HG03095 (cell line): Measurements from ENCODE around the gene SHLD2.
"Not testable (repeated sequence)": the region's sequence is repeated elsewhere in the genome, so short reads cannot be mapped to it uniquely, and the experiment has no call there.

Source experiments
- ATAC-seq: cut with Tn5 transposase; IDR thresholded peaks from one replicate; pipeline ENCODE4 v1.9.1; 2021; ENCODE audit warnings: moderate library complexity; ENCODE audit not compliant: unreplicated experiment

Gene SHLD2, protein sequence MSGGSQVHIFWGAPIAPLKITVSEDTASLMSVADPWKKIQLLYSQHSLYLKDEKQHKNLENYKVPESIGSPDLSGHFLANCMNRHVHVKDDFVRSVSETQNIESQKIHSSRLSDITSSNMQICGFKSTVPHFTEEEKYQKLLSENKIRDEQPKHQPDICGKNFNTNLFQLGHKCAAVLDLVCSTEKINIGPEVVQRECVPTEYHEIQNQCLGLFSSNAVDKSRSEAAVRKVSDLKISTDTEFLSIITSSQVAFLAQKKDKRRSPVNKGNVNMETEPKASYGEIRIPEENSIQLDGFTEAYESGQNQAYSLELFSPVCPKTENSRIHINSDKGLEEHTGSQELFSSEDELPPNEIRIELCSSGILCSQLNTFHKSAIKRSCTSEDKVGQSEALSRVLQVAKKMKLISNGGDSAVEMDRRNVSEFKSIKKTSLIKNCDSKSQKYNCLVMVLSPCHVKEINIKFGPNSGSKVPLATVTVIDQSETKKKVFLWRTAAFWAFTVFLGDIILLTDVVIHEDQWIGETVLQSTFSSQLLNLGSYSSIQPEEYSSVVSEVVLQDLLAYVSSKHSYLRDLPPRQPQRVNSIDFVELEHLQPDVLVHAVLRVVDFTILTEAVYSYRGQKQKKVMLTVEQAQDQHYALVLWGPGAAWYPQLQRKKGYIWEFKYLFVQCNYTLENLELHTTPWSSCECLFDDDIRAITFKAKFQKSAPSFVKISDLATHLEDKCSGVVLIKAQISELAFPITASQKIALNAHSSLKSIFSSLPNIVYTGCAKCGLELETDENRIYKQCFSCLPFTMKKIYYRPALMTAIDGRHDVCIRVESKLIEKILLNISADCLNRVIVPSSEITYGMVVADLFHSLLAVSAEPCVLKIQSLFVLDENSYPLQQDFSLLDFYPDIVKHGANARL

DNA sequence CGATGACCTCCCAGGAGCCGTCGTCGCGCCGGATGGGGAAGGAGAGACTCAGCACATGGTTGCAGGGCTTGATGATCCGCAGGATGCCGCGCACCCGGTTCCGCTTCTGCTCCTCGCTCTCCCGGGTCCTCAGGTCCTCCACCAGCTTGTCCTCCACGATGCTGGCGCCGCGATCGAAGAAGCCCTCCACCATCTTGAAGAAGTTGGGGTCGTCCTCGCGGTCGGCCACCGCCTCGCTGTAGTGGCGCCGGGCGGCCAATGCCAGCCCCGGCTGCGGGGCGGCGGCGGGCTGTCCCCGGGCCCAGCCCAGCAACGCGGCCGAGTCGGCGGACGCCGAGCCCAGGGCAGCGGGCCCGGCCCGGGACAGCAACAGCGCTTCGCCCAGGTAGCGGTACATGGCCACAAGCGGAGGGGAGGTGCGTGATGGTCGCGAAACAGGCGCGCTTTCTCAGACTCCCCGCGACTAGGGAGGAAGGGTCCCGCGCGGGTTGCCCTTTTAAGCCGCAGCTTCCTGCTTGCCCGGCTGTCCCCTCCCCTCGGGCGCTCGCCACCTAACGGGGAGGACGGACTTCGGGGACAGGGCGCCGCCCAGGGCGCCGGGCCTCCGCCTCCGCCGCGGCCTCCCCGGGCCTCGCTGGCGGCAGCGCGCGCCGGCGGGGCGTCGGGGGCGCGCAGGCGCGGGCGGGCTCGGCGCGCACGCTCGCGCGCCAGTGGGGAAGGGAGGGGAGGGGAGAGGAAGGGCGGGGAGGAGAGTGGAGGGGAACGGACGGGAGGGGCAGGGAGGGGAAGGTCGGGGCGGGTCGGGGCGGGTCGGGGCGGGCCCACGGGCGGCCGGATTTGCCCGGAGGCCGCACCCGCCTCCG is at the start of gene SHLD2, which contains the start of gene GLUD1:
Gene SHLD2 (plus strand): TSS at position 834 of the 863 bp plus-strand sequence. CDS start 56,149 bp downstream, outside the sequence.
Gene GLUD1 (minus strand): TSS at position 471 of the 863 bp plus-strand sequence. CDS start 74 bp downstream, at position 397.
- peak; percentile 62 for ATAC-seq

DNA sequence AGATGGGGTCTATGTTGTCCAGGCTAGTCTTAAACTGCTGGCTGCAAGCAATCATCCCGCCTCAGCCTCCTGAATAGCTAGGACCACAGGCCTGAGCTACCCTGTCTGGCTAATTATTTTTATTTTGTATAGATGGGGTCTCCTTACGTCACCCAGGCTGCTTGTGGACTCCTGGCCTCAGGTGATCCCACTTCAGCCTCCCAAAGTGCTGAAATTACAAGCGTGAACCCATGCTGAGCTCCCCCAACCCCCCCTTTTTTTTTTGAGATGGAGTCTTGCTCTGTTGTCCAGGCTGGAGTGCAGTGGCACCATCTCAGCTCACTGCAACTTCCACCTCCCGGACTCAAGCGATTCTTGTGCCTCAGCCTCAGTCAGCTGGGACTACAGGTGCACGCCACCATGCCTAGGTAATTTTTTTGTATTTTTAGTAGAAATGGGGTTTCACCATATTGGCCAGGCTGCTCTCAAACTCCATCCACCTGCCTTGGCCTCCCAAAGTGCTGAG is 49.5 kb upstream of the SHLD2 start:
- no peak for ATAC-seq

DNA sequence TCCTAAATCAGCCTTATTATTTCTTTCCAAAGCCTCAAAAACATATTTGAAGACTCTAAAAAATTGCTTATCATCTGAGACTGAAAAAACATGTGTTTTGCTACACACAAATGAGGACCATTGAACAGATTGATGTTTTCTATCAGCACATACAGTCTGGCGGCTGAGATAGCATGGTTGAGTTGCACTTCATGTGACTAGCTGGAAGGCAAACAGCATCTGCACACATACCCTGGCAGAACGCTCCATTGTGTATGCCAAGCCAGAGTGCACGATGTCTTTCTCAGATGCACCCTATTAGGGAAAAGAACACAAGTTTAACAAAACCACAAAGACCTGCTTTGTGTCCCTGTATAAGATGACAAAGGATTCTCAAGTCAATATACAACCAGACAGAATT is 41.9 kb upstream of the SHLD2 start:
- ATAC-seq = no peak

DNA sequence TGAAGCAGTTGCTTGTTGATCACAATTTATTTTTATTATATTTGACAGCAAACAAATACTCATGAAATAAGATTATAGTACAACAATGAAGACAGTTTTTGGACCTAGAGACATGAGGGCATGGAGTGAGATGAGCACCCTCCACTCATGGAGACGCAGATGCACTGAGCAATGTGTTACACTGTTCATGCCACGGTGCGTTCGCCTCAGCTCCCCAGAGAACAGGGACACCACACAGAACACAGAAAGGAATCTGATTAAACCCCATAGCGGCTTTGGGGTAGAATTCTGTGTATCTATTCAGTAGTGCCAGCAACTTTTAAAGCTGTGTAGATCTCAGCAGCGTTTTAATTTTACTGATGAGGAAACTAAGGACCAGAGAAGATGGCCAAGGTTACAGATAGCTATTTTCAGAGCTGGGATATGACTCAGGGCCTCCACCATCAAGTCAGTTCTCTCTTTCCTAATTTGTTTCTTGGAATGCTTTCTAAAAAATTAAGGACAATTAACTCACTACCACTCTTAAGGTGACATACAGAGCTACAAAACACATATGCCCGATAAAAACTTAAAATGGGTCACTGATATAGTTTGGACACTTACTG is 41.3 kb upstream of the SHLD2 start:
- ATAC-seq = no peak

DNA sequence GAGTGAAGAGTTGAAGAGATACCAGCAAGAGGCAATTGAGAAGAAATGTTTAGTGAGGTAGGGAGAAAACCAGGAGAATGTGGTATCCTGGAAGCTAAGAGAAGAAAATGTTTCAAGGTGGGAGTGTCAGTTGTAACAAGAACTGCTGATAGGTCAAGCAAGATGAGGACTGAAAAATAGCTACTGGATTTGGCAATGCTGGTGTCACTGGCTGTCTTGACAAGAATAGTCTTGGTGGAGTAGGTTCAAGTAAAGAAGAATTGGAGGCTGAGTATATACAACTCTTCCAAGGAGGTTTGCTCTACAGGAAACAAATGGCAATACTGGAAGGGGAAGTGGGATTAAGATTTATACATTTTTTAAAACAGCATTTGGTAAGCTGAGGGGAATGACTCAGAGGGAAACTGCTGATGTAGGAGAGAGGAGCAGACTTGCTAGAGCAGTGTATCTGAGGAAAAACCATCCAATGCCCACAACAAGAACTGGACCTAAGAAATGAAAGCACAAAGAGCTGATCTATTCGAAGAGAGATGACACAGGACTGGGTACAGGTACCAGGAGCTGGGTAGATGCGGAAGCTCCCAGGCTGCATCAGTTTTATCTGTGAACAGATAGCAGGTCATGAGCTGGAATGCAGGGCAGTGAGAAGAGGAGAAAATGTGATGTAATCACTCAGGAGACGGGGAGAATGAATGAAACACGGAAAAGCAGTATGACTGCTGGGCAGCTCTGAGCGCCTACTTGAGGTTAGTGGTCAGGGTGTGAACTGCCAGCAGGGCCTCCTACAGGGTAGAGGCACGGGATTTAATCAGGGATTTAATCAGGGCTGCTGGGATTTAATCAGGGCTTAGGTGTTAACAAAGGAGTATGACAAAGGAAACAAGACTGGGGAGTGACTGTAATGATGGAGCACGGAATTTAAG is 40.4 kb upstream of the SHLD2 start:
- ATAC-seq = no peak

DNA sequence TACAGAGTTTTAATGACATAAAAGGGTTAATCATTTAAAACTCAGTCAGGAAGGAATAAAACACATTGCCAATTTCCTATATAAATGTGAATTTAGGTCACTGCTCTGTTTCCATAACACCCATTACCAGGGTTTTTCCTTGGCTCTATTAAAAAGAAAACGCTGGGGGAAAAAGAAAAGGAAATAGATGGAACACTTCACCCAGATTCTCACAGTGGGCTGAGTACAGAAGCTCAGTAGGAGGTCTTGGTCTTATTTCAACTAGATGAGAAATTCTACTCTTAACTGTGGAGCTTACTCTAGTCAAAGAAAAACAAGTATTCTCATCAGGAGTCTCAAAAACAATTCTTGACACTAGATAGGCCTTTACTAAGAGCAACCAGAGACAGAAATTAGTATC is 36.8 kb upstream of the SHLD2 start:
- no peak for ATAC-seq

DNA sequence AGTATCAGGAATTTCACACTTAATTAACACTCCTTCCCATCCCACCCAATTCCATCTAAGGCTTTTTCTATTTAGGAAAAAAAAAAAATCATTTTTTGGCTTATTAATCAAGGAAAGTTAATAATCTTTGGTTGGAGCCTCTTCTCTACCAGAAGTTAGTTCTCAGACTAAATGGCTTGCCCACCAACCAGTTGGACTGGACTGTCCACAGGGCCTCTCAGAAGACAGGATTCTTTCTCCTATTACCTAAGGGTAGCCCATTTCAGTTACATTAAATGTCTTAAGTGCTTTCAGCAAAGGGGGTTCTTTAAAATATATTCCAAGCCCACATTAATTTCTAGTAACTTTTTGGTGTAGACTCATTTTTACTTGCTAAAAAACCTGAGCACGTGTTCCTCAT is 35.6 kb upstream of the SHLD2 start:
- no peak for ATAC-seq

DNA sequence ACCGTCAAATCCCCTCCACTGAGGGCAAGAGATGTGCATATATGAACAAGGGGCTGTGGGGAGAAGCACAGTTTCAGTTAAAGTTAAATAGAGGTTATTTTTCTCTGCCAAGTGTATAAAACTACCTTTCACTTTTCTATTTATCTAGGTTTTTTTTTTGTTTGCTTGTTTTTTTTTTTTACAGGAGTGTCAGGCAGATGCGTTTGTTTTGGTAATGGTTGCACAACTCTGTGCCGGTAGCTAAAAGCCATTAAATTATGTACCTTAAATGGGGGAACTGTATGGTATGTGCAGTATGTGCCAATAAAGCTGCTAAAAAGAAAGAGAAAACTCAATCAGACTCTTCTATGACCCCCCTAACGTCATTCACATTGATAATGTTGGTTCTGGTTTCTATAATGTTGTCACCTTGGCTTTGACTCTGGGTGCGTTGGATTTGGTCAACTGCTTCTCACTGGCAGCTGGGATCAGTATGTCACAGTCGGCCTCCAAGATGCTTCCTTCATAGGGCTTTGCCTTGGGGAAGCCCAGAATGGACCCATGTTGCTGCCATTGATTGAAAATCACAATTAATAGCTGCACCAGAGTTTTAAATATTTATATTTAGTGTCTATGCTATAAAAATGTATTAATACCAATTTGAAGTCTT is 34.6 kb upstream of the SHLD2 start:
- no peak for ATAC-seq

DNA sequence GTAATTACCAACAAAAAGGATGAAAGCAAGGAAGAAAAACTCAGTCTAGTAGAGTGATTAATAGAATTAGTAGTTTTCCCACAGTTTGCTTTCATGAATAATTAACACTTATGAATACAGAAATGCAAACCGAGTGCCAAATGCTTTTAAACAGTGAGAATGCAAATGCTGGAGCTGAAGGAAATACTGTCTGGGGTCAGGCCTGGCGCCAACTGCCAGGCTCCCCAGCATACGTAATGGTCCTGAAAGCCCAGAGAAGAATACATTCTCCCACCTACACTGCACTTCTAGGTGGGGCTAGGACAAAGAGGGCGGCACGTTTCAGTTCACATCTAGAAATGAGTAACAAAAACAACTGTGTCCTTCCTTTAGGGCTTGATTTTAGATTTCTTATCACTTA is 30.4 kb upstream of the SHLD2 start:
- ATAC-seq = no peak

DNA sequence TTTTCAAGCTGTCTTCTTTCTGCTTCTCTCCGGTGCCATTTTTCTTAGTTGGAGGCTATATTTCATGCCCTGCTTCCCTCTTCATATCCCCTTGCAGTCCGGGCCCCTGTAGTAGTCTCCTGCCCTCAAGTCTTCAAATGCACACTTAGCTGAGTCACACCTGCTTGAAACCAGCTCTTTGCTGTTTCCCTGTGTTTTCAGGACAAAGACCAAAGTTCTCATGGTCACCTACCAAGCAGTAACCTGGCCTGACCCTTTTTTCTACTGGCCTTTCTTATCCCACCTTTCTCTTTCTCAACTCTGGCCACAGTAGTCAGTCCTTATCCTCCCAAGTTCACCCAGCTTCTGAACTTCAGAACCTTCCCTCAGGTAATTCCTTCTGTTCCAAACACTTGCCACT is 28.8 kb upstream of the SHLD2 start:
- no peak for ATAC-seq

DNA sequence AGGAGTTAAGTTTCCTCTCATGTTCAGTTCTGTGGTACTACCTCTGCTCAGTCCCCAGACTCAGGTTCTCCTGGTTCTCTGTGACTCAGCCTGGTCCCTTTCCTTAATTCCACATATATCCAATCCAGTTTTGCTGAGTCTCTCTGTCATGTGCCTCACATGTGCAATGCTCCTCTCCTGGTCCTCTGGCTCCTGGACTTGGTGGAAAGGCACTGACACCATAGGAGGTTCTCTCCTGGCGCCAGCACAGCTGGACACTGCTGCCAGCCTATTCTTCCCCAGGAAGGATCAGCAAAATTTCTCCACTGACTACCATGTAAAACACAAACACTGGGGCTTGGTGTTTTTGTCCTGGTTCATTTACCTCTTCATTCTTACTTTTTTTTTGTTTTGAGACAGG is 28.1 kb upstream of the SHLD2 start:
- no peak for ATAC-seq

DNA sequence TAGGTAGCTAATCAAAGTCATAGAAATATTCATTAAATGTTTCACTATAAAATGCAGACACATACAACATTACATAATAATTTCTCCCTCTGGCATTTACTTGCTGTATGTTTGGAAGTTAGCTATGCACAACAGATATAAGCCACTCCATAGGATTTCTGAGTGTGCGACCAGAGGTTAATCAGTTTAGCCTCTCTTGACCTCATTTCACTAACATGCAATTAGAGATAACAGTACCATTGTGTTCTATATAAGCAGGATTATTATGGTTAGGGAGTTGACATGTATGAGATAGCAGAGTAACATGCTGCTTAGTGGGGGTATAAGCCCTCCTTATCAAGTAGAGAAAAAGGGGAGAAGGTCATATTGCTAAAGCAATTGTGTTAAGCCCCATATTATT is 26.7 kb upstream of the SHLD2 start:
- ATAC-seq = no peak

DNA sequence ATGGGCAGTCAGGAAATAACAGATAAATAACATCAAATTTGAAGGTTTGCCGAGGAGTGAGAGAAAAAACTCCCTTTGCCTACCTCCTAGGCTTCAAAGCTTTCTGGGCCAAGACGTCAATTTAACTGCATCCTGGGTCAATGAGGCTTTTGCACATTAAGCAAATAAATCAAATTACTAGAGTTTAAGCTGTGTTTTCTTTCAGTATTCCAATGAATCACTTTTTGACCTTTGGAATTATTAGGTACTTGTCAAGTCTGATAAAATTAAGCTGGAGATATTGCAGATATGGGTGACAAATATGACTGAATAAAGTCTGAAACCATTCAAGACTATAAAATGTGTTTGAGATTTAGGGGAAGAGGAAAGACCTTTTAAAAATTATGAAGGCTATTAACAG is 22.6 kb upstream of the SHLD2 start:
- ATAC-seq = no peak

DNA sequence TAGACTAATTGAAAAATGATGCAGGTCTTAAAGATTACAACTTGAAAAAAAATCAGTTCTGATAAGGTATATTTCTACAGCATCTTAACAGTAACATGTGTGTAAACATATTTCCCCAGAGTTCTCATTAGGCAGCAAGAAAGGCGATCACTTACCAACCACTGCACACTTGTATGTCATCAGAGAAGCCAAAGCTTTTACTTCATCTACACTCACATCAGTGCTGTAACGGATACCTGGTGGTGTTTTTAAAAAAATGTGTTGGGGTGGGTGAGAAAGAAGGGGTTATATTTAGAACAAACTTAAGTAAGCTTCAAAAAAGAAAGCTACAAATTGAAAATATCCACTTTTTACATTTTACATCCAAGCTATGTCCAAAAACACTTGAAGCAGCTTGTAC is 18.6 kb upstream of the SHLD2 start:
- ATAC-seq = not testable (repeated sequence)

DNA sequence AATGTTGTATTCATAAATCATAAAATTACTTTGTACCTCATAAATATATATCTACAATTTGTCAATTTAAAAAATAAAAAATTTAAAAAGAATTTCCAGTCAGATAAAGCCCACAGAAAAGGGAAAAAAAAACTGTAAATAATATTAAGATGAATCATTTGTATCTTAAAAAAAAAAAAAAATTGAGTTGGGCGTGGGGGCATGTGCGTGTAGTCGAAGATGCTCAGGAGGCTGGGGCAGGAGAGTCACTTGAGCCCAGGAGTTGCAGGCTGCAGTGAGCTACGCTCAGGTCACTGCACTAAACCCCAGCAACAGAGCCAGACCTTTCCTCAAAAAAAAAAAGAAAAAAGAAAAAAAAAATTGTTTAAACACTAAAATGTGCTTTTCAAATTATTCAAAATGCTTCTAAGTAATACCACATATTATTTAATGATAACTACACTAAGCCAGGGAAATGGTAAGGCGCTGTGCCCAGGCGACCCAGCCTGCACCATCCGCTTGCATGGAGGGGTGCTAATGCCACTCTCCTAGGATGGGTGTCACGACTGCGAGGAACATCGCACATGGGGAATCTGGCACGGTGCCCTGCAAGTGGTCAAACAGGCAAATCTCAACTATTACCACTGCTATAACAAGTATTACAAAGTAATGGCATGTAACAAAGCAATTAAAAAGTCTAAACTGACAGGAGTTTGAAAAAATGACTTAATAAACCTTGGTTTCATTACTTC is 15.7 kb upstream of the SHLD2 start:
- no peak for ATAC-seq

DNA sequence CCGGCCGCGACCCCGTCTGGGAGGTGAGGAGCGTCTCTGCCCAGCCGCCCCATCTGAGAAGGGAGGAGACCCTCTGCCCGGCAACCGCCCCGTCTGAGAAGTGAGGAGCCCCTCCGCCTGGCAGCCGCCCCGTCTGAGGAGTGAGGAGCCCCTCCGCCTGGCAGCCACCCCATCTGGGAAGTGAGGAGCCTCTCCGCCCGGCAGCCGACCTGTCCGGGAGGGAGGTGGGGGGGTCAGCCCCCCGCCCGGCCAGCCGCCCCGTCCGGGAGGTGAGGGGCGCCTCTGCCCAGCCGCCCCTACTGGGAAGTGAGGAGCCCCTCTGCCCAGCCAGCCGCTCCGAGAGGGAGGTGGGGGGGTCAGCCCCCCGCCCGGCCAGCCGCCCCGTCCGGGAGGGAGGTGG is 14.4 kb upstream of the SHLD2 start:
- ATAC-seq = not testable (repeated sequence)

DNA sequence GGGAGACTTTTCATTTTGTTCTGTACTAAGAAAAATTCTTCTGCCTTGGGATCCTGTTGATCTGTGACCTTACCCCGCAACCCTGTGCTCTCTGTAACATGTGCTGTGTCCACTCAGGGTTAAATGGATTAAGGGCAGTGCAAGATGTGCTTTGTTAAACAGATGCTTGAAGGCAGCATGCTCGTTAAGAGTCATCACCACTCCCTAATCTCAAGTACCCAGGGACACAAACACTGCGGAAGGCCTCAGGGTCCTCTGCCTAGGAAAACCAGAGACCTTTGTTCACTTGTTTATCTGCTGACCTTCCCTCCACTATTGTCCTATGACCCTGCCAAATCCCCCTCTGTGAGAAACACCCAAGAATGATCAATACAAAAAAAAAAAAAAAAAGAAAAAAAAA is 13.4 kb upstream of the SHLD2 start:
- ATAC-seq = not testable (repeated sequence)

DNA sequence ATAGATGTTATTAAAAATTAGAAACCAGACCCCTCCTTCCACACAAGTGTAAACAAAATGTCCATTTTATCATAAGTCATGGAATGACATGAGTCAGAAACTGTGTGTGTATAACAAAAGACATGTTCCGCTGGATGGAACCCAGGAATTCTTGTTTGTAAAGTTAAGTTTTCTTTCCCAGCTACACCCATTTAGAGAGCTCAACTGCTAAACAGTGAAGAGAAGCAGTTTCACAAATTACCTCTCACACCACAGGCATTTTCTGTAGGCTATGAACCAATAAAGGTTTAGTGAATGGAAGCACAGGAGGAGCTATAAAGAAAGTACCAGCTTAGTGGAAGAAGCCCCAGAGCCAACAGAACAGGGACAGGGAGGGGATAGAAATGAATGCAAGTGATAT is 12.8 kb upstream of the SHLD2 start:
- ATAC-seq = not testable (repeated sequence)
